ENCODE results near the gene HSPG2. TPM values are rescaled to one million over a fixed set of nuclear protein-coding genes. Genes with fewer than 3 reads are reported as not detected.
"Not testable (repeated sequence)": the region's sequence is repeated elsewhere in the genome, so short reads cannot be mapped to it uniquely, and the experiment has no call there.

The HSPG2 gene
- total and polyA plus RNA-seq, 2 donors, result 10.2 to 37.3 TPM

DNA sequence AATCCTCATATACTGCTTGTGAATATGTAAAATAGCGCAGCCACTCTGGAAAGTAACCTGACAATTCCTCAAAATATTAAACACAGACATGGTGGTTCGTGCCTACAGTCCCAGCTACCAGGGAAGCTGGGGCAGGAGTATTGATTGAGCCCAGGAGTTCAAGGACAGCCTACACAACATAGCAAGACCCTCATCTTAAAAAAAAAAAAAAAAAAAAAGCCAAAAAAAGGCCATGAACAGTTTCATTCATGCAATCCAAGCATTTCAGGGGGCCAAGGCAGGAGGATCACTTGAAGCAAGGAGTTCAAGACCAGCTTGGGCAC, 158.7 kb downstream of the HSPG2 start:
- 97% methylated on average over 2 of the region's 2 CpGs for WGBS
- H3K36me3 ChIP-seq (ENCODE audit: control insufficient read depth in 2 of 2, insufficient read depth in 2 of 2, low read length in 1 of 2), result no peaks in the 10 kb centered on the region
- no peak overlapping the region for H3K27ac ChIP-seq (ENCODE audit: low read depth in 1 of 2, low read length in 1 of 2)
- H3K4me3 ChIP-seq (ENCODE audit: low read length in 2 of 2), result no peak overlapping the region
- DNase-seq (ENCODE audit: low read depth in 6 of 9, low spot score in 9 of 9), result no peak
- no peaks in the 10 kb centered on the region for H3K9me3 ChIP-seq (ENCODE audit: control insufficient read depth in 2 of 2, insufficient read depth in 1 of 2, low read length in 1 of 2)
- no peaks in the 10 kb centered on the region for H3K27me3 ChIP-seq (ENCODE audit: control insufficient read depth in 2 of 2, insufficient read depth in 1 of 2, low read length in 1 of 2)
- peaks cover 4 to 12% of the 10 kb centered on the region in 2 donors for H3K4me1 ChIP-seq (ENCODE audit: control insufficient read depth in 2 of 2, insufficient read depth in 2 of 2, low read length in 2 of 2)

- not testable (repeated sequence) for H3K27ac ChIP-seq (ENCODE audit: low read depth in 1 of 2, low read length in 1 of 2); H3K36me3 ChIP-seq (ENCODE audit: control insufficient read depth in 2 of 2, insufficient read depth in 2 of 2, low read length in 1 of 2); H3K9me3 ChIP-seq (ENCODE audit: control insufficient read depth in 2 of 2, insufficient read depth in 1 of 2, low read length in 1 of 2); H3K27me3 ChIP-seq (ENCODE audit: control insufficient read depth in 2 of 2, insufficient read depth in 1 of 2, low read length in 1 of 2); DNase-seq (ENCODE audit: low read depth in 6 of 9, low spot score in 9 of 9); H3K4me3 ChIP-seq (ENCODE audit: low read length in 2 of 2); H3K4me1 ChIP-seq (ENCODE audit: control insufficient read depth in 2 of 2, insufficient read depth in 2 of 2, low read length in 2 of 2)
- 87% methylated on average over 5 of the region's 5 CpGs for WGBS
These were observed 160.2 kb downstream of the HSPG2 start for GRCh38 chr1:21776925-21777324.

DNA sequence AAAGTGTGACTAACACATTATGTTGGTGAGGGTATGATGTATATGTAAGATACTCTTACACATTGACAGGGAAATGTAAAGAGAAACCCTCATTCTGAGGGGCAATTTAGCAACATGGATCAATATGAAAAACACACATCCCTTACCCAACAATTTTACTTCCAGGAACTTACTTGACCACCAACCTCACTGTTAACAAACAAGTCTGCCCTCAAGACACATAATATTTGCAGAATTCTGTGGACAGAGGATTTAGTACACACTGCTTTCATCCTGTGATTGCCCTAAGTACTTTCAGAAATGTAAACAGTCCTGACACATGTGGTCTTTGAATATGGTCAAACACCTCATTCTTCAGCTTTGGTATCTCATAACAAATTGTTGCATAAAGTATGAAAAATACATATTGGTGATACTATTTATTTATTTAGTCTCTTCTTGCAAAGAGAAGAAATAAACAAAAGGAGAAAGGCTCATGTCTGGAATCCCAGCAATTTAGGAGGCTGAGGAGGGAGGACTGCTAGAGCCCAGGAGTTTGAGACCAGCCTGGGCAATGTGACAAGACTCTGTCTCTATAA, 161.0 kb downstream of the HSPG2 start:
- DNase-seq (ENCODE audit: low read depth in 6 of 9, low spot score in 9 of 9), result no peak
- H3K27me3 ChIP-seq (ENCODE audit: control insufficient read depth in 2 of 2, insufficient read depth in 1 of 2, low read length in 1 of 2), result no peaks in the 10 kb centered on the region
- H3K4me1 ChIP-seq (ENCODE audit: control insufficient read depth in 2 of 2, insufficient read depth in 2 of 2, low read length in 2 of 2), result peaks cover 0 to under 1% of the 10 kb centered on the region in 2 donors
- H3K36me3 ChIP-seq (ENCODE audit: control insufficient read depth in 2 of 2, insufficient read depth in 2 of 2, low read length in 1 of 2), result no peaks in the 10 kb centered on the region
- H3K4me3 ChIP-seq (ENCODE audit: low read length in 2 of 2), result no peak overlapping the region
- no peak overlapping the region for H3K27ac ChIP-seq (ENCODE audit: low read depth in 1 of 2, low read length in 1 of 2)
- no peaks in the 10 kb centered on the region for H3K9me3 ChIP-seq (ENCODE audit: control insufficient read depth in 2 of 2, insufficient read depth in 1 of 2, low read length in 1 of 2)

DNA sequence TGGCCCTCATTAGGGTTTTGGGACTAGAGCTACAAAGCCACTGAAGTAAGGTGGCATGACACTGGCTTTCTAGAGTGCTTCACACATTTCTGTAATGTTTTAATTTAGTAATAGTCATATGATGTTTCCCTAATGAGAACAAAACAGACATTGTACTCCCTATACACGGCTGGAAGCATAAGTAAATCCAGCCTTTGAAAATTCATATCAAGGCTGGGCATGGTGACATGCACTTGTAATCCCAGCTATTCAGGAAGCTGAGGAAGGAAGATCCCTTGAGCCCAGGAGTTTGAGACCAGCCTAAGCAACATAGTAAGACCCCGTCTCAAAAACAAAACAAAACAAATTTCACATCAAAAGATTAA, 161.6 kb downstream of the HSPG2 start:
- Histone ChIP-seq H3K9me3 (ENCODE audit: control insufficient read depth in 2 of 2, insufficient read depth in 1 of 2, low read length in 1 of 2) (no peaks in the 10 kb centered on the region), H3K27me3 (ENCODE audit: control insufficient read depth in 2 of 2, insufficient read depth in 1 of 2, low read length in 1 of 2) (no peaks in the 10 kb centered on the region), H3K4me3 (ENCODE audit: low read length in 2 of 2) (no peak overlapping the region), H3K27ac (ENCODE audit: low read depth in 1 of 2, low read length in 1 of 2) (no peak overlapping the region), H3K4me1 (ENCODE audit: control insufficient read depth in 2 of 2, insufficient read depth in 2 of 2, low read length in 2 of 2) (no peaks in the 10 kb centered on the region), H3K36me3 (ENCODE audit: control insufficient read depth in 2 of 2, insufficient read depth in 2 of 2, low read length in 1 of 2) (no peaks in the 10 kb centered on the region)
- DNase-seq (ENCODE audit: low read depth in 6 of 9, low spot score in 9 of 9), result no peak
- WGBS, result 90% methylated on average over 2 of the region's 2 CpGs

GRCh38 chr1:21774835-21775549, 162.1 kb downstream of the HSPG2 start:
- Histone ChIP-seq H3K36me3 (ENCODE audit: control insufficient read depth in 2 of 2, insufficient read depth in 2 of 2, low read length in 1 of 2) (no peaks in the 10 kb centered on the region), H3K9me3 (ENCODE audit: control insufficient read depth in 2 of 2, insufficient read depth in 1 of 2, low read length in 1 of 2) (no peaks in the 10 kb centered on the region), H3K4me3 (ENCODE audit: low read length in 2 of 2) (no peak overlapping the region), H3K27me3 (ENCODE audit: control insufficient read depth in 2 of 2, insufficient read depth in 1 of 2, low read length in 1 of 2) (no peaks in the 10 kb centered on the region), H3K4me1 (ENCODE audit: control insufficient read depth in 2 of 2, insufficient read depth in 2 of 2, low read length in 2 of 2) (no peaks in the 10 kb centered on the region), H3K27ac (ENCODE audit: low read depth in 1 of 2, low read length in 1 of 2) (no peak overlapping the region)
- 97% methylated on average over 15 of the region's 15 CpGs for WGBS
- DNase-seq (ENCODE audit: low read depth in 6 of 9, low spot score in 9 of 9), result no peak

DNA sequence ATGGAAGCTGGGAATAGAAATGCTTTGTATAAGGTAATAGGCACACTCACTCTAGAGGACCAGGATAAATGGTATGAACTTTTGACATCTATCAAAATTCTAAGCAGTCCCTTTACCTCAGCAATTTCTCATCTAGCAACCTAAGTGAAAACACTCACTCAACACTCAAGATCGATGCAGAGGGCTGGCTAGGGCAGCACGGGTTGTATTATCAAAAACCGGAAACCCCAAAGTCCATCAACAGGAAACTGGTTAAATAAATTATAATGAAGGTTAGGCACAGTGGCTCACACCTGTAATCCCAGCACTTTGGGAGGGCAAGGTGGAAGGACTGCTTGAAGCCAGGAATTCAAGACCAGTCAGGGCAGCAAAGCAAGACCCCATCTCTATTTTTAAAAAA, 163.5 kb downstream of the HSPG2 start:
- Histone ChIP-seq H3K4me3 (ENCODE audit: low read length in 2 of 2) (no peak overlapping the region), H3K9me3 (ENCODE audit: control insufficient read depth in 2 of 2, insufficient read depth in 1 of 2, low read length in 1 of 2) (no peaks in the 10 kb centered on the region), H3K36me3 (ENCODE audit: control insufficient read depth in 2 of 2, insufficient read depth in 2 of 2, low read length in 1 of 2) (no peaks in the 10 kb centered on the region), H3K27ac (ENCODE audit: low read depth in 1 of 2, low read length in 1 of 2) (peak overlapping the region in 1 of 2 donors; percentile 52), H3K27me3 (ENCODE audit: control insufficient read depth in 2 of 2, insufficient read depth in 1 of 2, low read length in 1 of 2) (no peaks in the 10 kb centered on the region), H3K4me1 (ENCODE audit: control insufficient read depth in 2 of 2, insufficient read depth in 2 of 2, low read length in 2 of 2) (no peaks in the 10 kb centered on the region)
- no peak for DNase-seq (ENCODE audit: low read depth in 6 of 9, low spot score in 9 of 9)
- WGBS, result 16% methylated on average over 3 of the region's 3 CpGs

Other genes with a start within 250 kb of the HSPG2 start
- gene USP48, start 154.2 kb downstream of the HSPG2 start, total RNA-seq, result 25.3 TPM
- 34.3 TPM for gene USP48, start 154.2 kb downstream of the HSPG2 start, polyA plus RNA-seq
- gene LDLRAD2, start 125.0 kb downstream of the HSPG2 start, total RNA-seq, result 0.14 TPM
- 1.9 TPM for gene LDLRAD2, start 125.0 kb downstream of the HSPG2 start, polyA plus RNA-seq
- gene CELA3B, start 39.7 kb upstream of the HSPG2 start, total RNA-seq, result 0.09 TPM
- 0.32 TPM for gene CELA3B, start 39.7 kb upstream of the HSPG2 start, polyA plus RNA-seq
- 0.19 TPM for gene CELA3A, start 64.3 kb upstream of the HSPG2 start, total RNA-seq
- 5.2 TPM for gene CELA3A, start 64.3 kb upstream of the HSPG2 start, polyA plus RNA-seq
- gene CDC42, start 115.4 kb upstream of the HSPG2 start, total RNA-seq, result 333 TPM
- 227 TPM for gene CDC42, start 115.4 kb upstream of the HSPG2 start, polyA plus RNA-seq
- 1.9 TPM for gene WNT4, start 205.8 kb upstream of the HSPG2 start, total RNA-seq
- gene WNT4, start 205.8 kb upstream of the HSPG2 start, polyA plus RNA-seq, result 1.8 TPM